HL-60 (cell line): Measurements from ENCODE around the gene CDH15.

Experiments used
- CTCF ChIP-seq: IDR thresholded peaks from one replicate; pipeline ENCODE4 v1.5.1; 2011; ENCODE audit warnings: low read length, control low read depth, inconsistent platforms; ENCODE audit not compliant: insufficient read depth
- GABPA ChIP-seq: IDR thresholded peaks from 2 replicates; pipeline ENCODE4 v1.6.1; 2012; ENCODE audit warnings: low read depth
- POLR2AphosphoS5 ChIP-seq: IDR thresholded peaks from 2 replicates; pipeline ENCODE4 v1.6.1; 2012; ENCODE audit warnings: low read depth
- SPI1 ChIP-seq: IDR thresholded peaks from 2 replicates; pipeline ENCODE4 v1.6.1; 2012; ENCODE audit warnings: low read depth, mild to moderate bottlenecking, borderline replicate concordance

- no peak for TF ChIP-seq POLR2AphosphoS5
- no peak for TF ChIP-seq CTCF
- no peak for TF ChIP-seq SPI1
- TF ChIP-seq GABPA, result no peak
Observed at GRCh38 chr16:89141884-89142267, 29.7 kb upstream of the CDH15 start.
